IPS DF 19.7 (cell line): ENCODE measurements around the gene ZCCHC7.

Source experiments
- DNase-seq: peaks from one replicate; pipeline ENCODE4 v3.0.0-alpha.2; 2013; ENCODE audit warnings: low read depth, low spot score

ZCCHC7 gene

DNA sequence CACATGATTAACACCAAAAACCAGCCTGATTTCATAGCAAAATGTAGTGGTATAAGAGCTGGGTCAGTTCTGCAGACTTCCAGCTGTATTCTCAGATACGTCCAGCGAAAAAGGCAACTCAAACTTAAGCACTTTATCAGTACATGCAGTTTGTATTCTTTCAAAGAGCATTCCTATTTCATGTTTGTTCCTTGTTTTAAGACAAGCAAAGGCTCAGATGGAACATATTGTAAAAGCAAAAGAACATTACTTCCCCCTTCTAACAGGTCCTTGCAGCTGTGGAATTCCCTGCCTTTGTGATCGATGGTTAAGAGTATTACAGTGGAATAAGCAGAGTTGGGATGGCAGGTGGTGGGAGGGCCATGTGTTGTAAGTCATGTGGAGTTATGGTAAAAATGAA, 215.8 kb downstream of the ZCCHC7 start:
- no peak for DNase-seq

DNA sequence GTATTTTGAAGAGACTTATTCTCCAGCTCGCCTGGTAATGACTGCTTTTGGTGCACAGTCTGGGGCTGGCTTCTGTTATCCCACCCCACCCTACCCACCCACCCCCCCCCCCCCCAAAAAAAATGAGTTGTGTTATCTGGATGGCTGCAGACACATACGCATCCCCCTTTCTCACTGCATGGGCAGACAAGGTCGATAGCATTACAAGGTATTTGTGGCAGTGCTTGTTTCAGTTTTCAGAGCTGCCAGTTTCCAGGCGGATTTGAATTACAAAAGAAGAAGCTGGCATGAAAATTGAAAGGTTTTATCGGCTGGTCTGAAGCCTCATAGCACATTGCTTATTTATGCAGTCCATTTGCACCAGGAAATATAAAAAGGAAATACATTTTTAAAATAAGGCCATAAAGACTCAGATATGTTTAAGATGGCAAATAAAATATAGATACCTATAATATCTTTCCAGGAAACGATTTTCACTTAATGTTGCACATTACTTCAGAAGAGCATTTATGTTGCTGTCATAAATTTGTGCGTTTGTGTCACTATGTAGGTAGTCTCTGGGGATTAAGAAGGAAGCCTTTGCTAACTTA, 217.0 kb downstream of the ZCCHC7 start:
- DNase-seq: no peak

DNA sequence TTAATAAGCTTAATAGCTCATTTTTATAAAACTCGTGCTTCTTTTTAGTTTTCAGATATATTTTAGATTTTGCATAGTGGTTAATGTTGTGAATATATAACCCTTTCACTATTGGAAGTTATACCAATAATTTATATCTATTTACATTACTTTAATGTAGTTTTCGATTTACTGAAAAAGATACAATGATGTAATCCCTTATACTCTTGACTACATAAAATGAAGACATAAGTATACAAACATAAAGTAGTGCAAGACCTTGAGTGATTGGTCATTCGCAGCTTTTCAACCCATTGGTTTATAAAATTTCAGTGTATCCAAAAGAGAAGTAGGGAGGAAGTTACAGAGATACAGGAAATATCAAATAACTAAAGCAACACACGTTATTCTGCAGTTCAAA, 217.8 kb downstream of the ZCCHC7 start:
- DNase-seq: no peak

DNA sequence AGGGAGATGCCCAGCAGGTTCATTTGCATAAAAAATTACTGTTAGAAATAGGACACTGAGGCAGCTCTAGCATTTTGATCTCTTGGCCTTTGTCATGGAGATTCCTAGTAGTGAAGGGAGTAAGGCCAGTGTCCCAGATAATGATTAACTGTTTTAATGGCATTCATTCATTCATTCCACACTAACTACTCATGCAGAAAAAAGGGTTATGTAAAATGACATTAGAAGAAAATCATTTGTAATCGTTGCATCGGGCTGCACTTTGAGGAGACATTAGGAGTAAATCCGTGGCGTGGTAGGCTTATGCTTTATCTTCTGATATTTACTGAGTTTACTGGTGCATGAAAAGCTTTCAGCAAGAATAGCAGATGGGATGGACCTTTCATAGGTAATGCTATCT, 219.5 kb downstream of the ZCCHC7 start:
- no peak for DNase-seq

DNA sequence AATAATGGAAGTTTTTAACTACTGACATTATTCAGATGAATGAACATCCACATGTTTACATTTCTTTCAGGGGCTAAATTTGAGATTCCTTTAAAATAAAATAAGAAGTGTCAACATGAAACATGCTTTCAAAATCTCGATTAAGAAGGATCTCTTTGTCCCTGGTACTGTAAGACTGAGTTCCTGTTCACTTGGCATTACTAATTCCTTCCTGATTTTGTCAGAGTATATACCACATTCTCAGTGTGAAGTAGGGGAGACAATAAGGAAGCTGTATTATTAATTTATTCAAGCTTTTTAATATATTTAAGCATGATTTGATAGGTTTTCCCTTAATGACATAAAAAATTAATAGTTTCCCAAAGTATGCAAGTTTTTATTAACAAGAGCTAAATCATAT, 220.6 kb downstream of the ZCCHC7 start:
- DNase-seq: no peak

DNA sequence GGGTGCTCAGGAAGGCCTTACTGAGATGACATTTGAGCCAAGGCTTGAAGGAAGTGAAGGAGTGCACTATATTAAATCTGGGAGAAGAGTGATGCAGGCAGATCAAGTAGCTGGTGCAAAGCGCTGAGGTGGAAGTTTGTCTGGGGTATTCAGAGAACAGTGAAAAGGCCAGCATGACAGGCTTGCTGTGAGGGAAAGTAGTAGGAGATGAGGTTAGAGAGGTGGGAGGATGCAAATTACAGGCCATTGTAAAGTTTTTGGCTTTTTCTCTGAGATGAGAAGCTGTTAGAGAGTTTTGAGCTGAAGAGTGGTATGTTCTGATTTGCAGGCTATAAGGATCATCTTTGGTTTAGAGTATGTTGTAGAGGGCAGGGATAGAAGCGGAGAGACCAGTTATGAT, 221.3 kb downstream of the ZCCHC7 start:
- no peak for DNase-seq

DNA sequence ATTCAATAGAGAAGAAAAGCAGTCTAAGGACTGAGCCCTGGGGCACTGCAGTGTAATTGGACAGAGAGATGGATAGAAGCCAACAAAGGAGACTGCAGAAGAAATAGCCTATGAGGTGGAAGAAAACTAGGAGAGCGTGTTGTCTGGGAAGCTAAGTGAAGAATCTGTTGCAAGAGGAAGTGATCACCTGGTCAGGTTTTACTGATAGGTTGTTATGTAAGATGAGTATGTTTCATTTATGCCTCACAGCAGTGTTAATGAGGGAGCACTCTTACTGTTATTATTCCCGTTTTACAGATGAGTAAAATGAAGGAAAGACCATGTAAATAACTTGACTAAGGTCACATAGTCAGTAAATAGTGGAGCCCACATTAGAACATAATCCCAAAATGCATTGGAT, 222.1 kb downstream of the ZCCHC7 start:
- DNase-seq: no peak

DNA sequence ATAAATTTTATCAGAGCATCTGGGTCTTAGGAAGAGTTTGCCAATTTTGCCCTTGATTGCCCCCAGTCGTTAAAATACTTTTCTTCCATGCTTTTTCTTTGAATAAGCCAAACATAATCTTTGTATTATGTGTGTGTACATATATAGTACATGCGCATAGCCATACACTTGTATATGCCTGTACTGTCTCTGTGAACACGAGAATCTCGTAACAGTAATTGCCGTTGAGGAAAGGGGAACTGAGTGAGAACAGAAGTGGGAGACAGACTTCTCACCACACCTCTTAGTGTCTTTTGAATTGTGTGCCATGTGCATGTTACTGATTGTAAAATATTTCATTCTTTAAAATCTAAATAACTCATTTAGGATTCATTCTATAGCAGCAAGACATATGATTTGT, 222.5 kb downstream of the ZCCHC7 start:
- DNase-seq: no peak

DNA sequence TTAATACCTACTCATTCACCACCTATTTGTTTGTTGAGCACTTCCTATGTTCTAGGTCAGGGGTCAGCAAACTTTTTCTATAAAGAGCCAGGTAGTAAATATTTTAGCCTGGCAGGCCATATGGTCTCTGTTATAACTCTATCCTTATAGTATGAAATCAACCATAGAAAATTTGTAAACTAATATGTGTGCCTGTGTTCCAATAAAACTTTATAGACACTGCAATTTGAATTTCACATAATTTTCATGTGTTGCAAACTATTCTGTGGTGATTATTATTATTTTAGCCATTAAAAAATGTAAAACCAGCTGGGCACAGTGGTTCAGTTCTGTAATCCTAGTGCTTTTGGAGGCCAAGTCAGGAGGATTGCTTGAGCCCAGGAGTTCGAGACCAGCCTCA, 223.3 kb downstream of the ZCCHC7 start:
- DNase-seq: no peak

DNA sequence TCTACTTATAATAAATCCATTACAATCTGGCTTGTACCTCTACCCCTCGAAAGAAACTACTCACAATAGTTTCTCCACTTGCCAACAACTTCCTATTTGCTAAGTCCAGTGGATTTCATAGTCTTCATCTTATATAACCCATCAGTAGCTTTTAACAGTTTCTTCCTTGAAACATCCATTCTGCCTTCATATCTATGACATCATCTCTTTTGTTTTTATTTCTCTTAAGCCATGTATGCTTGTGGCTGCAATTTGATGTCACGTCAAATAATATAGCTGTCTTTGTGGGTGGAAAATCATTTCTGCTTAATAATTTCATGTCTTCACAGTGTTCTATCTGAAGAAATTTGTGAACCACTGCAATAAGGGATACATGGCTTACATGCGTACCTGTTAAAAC, 224.7 kb downstream of the ZCCHC7 start:
- DNase-seq: no peak

DNA sequence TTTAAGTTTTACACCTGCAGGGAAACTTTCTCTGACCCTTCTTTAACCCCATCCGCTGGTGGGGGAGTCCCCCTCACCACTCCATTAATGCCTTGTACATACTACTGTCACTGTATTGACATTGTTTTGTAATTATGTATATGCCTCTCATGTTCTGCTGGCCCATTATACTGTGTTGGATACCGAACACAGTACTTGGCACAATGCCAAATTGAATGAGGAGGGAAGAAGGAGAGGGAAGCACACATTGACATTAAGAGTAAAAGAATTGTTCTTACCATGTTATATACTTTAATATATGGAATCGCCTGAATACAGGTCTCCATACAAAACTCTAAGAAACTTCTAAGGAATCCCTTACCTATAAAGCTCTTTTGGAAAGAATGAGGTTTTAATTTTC, 228.5 kb downstream of the ZCCHC7 start:
- DNase-seq: no peak

DNA sequence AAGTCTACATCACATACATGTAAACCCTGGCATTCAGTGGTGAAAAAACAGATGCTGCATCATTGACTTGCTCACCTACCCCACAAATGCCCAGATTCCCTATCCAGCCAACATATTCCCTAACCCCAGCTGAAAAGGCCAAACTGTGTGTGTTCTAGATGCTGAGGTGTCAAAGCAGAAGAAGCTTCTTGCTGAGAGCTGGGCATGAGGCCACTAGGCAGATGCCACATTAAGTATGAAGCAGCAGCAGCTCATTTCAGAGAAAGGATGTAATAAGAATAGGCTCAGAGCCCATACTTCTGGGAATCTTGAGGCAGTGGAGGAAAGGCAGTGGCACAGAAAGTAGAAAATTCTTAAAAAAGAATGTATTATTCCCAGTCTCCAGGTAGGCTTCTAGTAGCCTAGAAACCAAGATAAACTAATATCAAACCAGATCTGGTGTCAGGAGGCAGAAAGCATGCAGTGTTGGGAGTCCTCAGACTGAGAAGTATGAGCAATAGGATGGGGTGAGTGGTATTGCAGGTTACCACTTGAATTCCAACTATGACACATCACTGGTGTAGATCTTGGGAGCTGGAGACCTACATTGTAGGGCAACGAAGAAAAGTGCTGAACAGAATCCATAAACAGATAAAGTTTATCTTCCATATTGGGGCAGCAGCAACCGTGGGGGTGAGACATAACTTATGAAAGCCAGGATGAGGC, 230.3 kb downstream of the ZCCHC7 start:
- no peak for DNase-seq

DNA sequence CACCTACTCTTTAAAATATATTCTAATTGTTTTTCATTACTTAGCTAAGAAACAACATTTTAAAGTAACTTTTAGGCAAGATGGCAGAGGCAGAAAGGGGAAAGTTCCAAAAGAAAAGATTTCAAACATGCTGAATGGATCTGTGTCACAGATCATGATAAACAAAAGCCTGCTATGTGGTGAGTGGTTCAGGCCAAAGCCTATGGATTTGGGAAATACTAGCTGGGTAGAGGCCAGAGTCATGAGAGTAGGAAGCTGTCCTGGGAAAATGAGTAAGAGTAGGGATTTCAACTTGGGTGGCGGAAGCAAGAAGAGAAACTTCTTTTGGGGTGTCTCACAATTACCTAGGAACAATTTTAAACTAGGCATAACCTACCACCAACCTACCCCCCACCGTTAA, 233.4 kb downstream of the ZCCHC7 start:
- DNase-seq: no peak

DNA sequence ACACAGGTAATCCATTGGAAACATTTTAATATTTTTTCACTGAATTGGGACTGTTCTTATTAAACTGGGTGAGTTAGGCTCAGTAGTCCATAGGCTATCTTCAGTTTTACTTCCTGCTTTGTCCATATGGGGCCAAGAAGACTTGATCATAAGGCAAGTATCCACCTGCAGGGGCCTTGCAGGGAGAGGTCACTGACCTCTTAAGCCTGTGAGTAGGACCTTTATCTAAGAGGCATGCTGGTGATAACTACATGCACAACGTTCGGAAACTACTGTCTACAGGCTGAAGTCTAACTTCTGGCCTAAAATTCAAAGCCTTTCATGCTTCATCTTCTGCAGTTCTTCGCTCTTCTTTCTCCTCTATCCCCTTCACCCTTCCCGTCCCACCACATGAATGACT, 242.1 kb downstream of the ZCCHC7 start:
- DNase-seq: no peak

DNA sequence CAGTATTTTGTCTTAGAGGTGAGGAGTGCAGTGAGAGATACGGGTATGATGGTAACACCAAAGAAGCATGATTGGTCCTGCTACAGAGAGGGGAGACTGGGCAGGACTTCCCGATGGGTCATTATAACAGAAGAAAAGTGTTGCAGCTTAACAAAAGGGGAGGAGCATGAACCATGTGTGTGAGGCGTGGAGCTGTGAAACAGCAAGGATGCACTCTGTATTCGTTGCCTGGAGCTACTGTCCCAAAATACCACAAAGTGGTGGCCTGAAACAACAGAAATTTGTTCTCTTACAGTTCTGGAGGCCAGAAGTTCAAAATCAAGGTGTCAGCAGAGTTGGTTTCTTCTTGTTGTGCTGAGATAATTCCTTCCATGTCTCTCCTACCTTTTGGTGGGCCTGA, 242.8 kb downstream of the ZCCHC7 start:
- no peak for DNase-seq

DNA sequence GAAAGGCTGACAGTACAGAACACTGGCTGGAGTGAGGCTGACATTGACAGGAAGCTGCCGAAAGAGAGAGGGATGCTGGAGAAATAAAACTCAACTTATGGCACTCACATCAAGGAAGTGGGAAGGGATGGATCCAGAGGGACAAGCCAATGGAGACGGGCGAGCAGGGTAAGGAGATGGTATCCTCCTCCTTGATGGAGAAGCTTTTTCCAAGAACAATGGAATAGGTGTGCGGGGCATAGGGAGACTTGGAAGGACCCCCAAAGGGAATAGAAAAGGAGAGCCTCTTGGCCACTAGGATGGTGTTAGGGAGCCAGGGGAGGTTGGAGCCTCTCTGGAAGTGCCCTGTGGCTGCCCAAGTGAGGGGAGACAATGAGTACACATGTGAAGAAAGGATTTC, 243.8 kb downstream of the ZCCHC7 start:
- no peak for DNase-seq

DNA sequence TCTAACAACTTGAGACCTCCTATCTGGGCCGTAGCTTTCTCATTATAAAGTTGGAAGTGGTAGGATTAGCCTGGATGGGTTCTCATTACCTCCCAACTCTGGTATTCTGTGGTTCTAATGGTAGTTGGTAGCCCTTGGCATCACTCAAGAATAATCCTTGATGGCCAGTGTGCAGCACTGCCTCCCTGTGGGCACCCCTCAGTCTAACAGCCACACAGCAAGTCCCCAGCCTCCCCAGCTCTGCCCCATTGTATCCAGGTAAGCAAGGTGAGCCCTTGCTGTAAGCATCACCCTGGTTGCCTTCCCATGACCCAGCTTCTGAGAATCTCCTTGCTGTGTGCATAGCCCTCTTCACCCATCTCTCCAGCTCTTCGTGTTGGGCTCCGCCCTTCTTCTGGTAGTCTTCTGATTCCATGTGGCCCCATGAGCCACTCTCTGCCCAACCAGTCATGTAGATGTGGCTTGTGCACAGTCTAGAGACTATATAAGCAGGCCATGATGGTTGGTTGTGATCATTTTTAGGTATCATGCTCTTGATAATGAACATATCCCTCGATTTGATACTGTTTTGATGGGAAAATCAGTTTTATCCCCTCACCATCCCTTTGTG, 244.5 kb downstream of the ZCCHC7 start:
- DNase-seq: no peak

DNA sequence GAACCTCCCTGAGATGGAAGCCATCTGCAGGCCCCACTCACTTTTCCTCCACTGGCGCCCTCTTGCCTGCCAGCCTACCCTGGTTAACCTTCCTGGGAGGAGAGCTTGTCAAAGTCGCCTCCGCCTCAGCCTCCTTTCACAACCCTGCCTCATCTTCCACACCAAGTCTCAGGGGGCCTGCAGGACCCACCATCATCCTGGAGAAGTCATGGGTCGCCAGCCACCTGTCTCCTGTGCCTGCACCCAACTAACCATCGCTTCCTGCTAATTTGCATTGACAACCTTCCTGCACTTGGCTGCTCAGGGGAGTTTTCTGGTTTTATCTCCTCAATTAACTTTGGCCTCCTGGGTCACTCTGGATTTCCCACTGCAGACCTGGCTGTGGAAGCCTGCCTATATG, 249.3 kb downstream of the ZCCHC7 start:
- no peak for DNase-seq

DNA sequence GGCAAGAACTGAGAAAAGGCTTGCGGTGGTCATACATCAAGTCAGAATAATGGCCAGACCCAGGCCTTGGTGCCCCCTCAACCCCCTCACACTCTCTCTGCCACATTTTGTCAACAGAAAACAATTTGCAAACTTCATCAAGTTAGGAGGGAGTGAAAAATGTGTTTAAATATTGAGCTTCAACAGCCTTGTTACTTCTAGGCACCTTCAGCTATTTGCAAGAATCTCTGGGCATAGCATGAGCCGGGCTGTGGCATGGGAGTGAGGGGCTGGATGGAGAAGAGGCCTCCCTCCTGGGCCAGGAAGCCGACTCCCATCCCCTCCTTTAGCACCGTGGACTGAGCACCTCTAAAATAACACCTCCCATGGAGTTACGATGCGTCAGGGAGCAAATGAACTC, 249.9 kb downstream of the ZCCHC7 start:
- DNase-seq: no peak

DNA sequence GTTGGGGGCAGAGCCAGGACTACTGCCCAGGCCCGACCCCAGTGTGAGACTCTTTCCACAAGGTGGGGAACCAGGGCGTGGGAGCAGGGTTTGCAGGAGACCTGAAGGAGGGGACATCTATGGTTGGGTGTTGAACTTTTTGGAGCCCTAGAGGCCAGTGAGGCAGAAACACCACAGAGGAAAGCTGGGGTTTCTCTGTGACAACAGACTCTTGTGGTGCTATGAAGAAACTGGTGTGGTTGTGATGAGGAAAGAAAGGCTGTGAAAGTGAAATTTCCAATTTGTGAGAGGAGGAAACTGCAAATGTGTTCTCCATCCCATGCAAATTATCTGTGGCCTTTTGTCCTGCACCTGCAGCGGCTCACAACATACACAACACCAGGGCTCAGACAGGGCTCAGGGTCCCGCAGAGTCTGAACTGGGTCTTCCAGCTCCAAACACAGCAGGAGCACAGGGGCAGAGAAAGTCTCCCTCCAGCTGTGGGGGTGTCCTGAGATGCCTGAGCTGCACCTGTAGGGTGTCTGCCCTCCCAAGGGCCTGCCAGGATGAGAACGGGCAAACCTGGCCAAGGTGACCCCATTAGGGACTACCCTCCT, 250.7 kb downstream of the ZCCHC7 start:
- no peak for DNase-seq

DNA sequence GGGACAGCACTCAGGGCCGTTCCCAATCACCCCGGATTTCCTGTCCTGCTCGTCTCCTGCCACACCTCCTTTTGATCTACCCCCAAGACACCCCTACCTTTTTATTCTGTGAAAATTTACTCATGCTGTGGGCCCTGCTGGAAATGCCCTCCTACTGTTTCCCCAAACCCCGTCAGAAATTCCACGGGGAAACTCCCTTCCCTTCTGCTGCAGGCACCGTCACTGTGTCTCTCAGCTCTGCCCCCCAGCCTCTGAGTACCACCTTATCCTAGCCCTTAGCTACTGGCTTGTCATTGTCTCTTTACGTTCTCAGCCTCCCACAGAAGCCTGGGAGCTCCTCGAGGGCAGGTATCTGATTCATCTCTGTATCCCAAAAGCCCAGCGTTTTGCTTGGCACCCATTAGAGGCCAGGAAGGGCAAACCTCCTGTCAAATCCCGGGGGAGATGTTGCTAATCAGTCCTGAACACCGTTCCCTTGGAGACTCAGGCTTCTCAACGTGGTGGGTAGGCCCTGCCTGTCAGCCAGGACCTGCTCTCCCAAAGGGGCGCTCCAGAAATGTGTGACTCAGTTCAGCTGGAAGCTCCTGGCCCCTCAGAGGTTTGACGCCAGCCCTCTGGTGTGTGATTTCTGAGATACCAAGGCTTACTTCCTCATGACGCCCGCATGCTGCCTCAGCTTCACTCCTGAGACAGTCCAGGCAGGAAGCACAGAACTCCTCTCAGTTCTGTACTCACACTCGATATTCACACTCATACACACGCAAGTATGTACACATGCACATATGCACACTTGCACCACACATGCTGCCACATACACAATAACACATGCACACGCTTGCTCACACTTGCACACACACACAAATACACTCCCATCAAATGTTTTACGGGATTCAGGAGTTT, 251.4 kb downstream of the ZCCHC7 start:
- DNase-seq: no peak

DNA sequence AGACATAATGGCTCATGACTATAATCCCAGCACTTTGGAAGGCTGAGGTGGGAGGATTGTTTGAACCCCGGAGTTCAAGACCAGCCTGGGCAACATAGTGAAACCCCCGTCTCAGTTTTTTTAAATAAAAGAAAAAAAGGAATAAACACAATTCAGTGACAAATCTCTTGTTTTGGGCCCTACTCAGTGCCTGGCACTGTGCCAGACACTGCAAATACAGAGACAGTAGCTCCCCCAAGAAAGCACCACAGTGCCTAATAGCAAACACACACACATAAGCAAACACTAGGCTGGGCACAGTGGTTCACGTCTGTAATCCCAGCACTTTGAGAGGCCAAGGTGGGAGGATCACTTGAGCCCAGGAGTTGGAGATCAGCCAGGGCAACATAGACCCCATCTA, 252.5 kb downstream of the ZCCHC7 start:
- no peak for DNase-seq
